GM13977 (cell line): Measurements from ENCODE around the gene PAEP.

Experiments
- DNase-seq: peaks from one replicate; pipeline ENCODE4 v3.0.0; 2012; ENCODE audit warnings: low spot score
- in situ Hi-C: fragments of 300-500 bp; cut with MboI; formaldehyde crosslinking; loops from one replicate; pipeline ENCODE4 v1.12.0; 2022; ENCODE audit warnings: low sequenced_read_pairs, low pct_unique_long_range_greater_than_20kb, mixed read lengths, inconsistent platforms; ENCODE audit not compliant: unreplicated experiment
- TF ChIP-seq, protein P1 (sequence below): IDR thresholded peaks from 2 replicates; pipeline ENCODE4 v1.5.1; 2012; ENCODE audit warnings: mild to moderate bottlenecking, control low read depth; ENCODE audit not compliant: insufficient read depth; ENCODE audit errors: extremely low read depth, missing control alignments

PAEP gene

DNA sequence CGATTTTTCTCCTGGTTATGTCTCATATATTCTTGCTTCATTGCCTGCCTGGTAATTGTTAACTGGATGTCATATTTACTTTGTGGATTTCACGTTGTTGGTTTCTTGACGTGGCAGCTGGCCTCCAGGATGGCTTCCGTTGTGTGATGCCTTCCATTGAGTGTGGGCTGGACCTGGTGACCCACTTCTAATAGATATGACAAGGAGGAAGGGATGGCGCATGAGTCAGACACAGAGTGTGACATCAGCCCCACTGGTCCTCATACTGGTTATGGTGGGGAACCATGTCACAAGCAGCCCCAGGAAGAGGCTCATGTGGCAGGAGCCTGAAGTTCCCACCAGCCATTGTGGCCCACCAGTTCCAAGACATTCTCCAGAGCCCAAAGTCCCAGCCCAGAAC is 6.4 kb upstream of the PAEP start:
- DNase-seq: no peak
- TF ChIP-seq, protein P1, sequence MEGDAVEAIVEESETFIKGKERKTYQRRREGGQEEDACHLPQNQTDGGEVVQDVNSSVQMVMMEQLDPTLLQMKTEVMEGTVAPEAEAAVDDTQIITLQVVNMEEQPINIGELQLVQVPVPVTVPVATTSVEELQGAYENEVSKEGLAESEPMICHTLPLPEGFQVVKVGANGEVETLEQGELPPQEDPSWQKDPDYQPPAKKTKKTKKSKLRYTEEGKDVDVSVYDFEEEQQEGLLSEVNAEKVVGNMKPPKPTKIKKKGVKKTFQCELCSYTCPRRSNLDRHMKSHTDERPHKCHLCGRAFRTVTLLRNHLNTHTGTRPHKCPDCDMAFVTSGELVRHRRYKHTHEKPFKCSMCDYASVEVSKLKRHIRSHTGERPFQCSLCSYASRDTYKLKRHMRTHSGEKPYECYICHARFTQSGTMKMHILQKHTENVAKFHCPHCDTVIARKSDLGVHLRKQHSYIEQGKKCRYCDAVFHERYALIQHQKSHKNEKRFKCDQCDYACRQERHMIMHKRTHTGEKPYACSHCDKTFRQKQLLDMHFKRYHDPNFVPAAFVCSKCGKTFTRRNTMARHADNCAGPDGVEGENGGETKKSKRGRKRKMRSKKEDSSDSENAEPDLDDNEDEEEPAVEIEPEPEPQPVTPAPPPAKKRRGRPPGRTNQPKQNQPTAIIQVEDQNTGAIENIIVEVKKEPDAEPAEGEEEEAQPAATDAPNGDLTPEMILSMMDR: no peak
- in situ Hi-C loops: no loop called here

DNA sequence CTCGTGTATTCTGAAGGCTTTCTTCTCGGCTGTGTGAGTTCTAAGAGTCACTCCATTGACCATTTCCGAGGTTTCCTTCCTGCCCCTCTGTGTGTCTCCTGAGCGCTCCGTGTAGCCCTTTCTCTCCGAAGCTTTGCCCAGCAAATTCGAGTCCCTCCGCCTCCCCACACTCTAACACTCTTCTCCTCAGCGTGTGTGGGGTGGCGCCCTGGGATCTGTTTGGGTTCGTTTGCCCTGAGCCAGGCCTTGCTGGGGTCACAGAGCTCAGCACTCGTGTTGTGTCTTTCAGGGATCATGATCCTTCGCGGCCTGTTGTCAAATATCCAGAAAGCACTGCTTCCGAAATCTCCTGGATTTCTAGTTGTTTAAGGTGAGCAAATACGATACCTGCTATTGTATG is 5.6 kb upstream of the PAEP start:
- in situ Hi-C loops: no loop called here
- no peak for DNase-seq
- TF ChIP-seq, protein P1: no peak

GRCh38 chr9:135559606-135560005 is 1.9 kb upstream of the PAEP start:
- no peak for DNase-seq
- TF ChIP-seq, protein P1: no peak
- in situ Hi-C loops: no loop called here

GRCh38 chr9:135562235-135562745 is 734 bp downstream of the PAEP start:
- TF ChIP-seq, protein P1: no peak
- no peak for DNase-seq
- in situ Hi-C loops: no loop called here

DNA sequence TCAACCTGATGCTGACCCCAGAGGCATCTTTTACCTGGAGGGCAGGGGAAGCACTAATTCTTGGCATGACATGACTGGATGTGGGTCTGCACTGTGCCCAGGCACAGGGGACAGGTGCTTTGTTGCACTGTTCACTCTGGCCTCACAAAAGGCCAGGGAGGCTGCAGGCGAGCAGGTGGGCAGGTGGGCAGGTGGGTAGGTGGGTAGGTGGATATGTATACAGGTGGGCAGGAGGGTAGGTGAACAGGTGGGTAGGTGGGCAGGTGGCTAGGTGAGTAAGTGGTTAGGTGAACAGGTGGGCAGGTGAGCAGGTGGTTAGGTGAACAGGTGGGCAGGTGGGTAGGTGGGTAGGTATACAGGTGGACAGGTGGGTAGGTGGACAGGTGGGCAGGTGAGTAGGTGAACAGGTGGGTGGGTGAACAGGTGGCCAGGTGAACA is 1.5 kb downstream of the PAEP start:
- TF ChIP-seq, protein P1: no peak
- in situ Hi-C loops: no loop called here
- no peak for DNase-seq

DNA sequence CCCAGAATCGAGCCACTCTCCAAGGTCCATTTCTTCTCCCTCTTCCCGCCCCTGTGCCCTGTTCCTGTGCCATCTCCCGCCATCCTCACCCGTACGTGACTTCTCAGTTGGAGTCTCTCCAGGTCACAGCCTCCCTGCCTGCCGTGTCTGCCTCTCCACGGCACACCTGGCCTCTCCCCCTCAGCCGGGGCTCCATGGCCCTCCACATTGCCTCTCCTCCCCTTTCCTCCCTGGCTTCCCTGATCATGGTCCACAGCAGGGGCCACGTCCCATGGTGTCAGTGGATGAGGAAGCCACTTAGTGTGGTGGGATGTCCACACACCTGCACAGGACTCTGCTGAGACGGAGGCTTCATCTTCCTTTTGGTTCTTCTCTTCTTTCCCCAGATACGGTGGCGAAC is 2.3 kb downstream of the PAEP start:
- TF ChIP-seq, protein P1: no peak
- in situ Hi-C loops: no loop called here
- no peak for DNase-seq
